HCT116 (cell line): Measurements from ENCODE around the gene HHATL.

Source experiments
- CBX3 ChIP-seq: IDR thresholded peaks from 2 replicates; pipeline ENCODE4 v1.6.1; 2012; ENCODE audit warnings: low read depth
- EZH2 ChIP-seq: fragments of 200-600 bp; sonication (generic); IDR thresholded peaks from 2 replicates; pipeline ENCODE4 v1.6.1; 2017; ENCODE audit warnings: antibody characterized with exemption, mixed run types
- EZH2phosphoT487 ChIP-seq: fragments of 200-600 bp; IDR thresholded peaks from 2 replicates; pipeline ENCODE4 v1.6.1; 2018; ENCODE audit warnings: antibody characterized with exemption, borderline replicate concordance
- MAX ChIP-seq: IDR thresholded peaks from 2 replicates; pipeline ENCODE4 v1.6.1; 2012
- POLR2A ChIP-seq: IDR thresholded peaks from 2 replicates; pipeline ENCODE4 v1.7.0; 2011; ENCODE audit warnings: borderline replicate concordance; ENCODE audit not compliant: insufficient read depth, insufficient read length; ENCODE audit errors: extremely low read depth
- POLR2AphosphoS5 ChIP-seq: IDR thresholded peaks from 2 replicates; pipeline ENCODE4 v1.6.1; 2011; ENCODE audit warnings: mild to moderate bottlenecking, low read depth, low read length, moderate library complexity
- RAD21 ChIP-seq: IDR thresholded peaks from 2 replicates; pipeline ENCODE4 v1.6.1; 2012; ENCODE audit warnings: low read depth, mild to moderate bottlenecking
- REST ChIP-seq: IDR thresholded peaks from 2 replicates; pipeline ENCODE4 v1.6.1; 2012; ENCODE audit warnings: low read depth
- TCF7L2 ChIP-seq: IDR thresholded peaks from 2 replicates; pipeline ENCODE4 v1.7.0; 2011; ENCODE audit warnings: borderline replicate concordance, inconsistent platforms; ENCODE audit not compliant: insufficient read depth, insufficient read length; ENCODE audit errors: extremely low read depth
- TF ChIP-seq, protein P1 (sequence below), 3 experiments: fragments of 200-600 bp in 1 of 3; sonication (generic) in 1 of 3; IDR thresholded peaks in 2 of 3; conservative IDR thresholded peaks in 1 of 3; 2 replicates each; pipeline ENCODE4 v1.5.1; 2012 to 2017; ENCODE audit warnings: low read depth in 2 of 3, low read length in 2 of 3, antibody characterized with exemption in 1 of 3, borderline replicate concordance in 1 of 3, control low read depth in 1 of 3, mild to moderate bottlenecking in 1 of 3, mixed read lengths in 1 of 3, mixed run types in 1 of 3, moderate library complexity in 1 of 3; ENCODE audit not compliant: insufficient read depth in 1 of 3

- no peak for TF ChIP-seq RAD21
- TF ChIP-seq POLR2A: no peak
- TF ChIP-seq, protein P1, sequence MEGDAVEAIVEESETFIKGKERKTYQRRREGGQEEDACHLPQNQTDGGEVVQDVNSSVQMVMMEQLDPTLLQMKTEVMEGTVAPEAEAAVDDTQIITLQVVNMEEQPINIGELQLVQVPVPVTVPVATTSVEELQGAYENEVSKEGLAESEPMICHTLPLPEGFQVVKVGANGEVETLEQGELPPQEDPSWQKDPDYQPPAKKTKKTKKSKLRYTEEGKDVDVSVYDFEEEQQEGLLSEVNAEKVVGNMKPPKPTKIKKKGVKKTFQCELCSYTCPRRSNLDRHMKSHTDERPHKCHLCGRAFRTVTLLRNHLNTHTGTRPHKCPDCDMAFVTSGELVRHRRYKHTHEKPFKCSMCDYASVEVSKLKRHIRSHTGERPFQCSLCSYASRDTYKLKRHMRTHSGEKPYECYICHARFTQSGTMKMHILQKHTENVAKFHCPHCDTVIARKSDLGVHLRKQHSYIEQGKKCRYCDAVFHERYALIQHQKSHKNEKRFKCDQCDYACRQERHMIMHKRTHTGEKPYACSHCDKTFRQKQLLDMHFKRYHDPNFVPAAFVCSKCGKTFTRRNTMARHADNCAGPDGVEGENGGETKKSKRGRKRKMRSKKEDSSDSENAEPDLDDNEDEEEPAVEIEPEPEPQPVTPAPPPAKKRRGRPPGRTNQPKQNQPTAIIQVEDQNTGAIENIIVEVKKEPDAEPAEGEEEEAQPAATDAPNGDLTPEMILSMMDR (IDR thresholded peaks at IDR 0.05 in 2 of 3, conservative IDR thresholded peaks at IDR 0.05 in 1 of 3; ENCODE audit: borderline replicate concordance in 1 of 3, insufficient read depth in 1 of 3, low read depth in 2 of 3, low read length in 2 of 3): no peak
- TF ChIP-seq CBX3: no peak
- TF ChIP-seq EZH2phosphoT487: no peak
- TF ChIP-seq EZH2: no peak
- no peak for TF ChIP-seq MAX
- no peak for TF ChIP-seq POLR2AphosphoS5
- no peak for TF ChIP-seq REST
- no peak for TF ChIP-seq TCF7L2
Observed at GRCh38 chr3:42736531-42736930, 33.9 kb upstream of the HHATL start.
